Smooth muscle cell (in vitro differentiated cells): ENCODE data around the gene RUNX1. TPM values are rescaled to one million over a fixed set of nuclear protein-coding genes. Genes with fewer than 3 reads are reported as not detected.
A peak's percentile ranks its signal among the peaks of the same experiment; 100 is the strongest.

Experiments
- DNase-seq: peaks from one replicate; lab custom pipeline; 2025; ENCODE audit not compliant: unreplicated experiment; lab: John Stamatoyannopoulos, UW
- H2AFZ ChIP-seq: fragments of 200-600 bp; sonication (generic); 2 replicates; pipeline ENCODE4 v1.6.0; 2016; ENCODE audit warnings: antibody characterized with exemption, low read depth, mild to moderate bottlenecking
- H3F3A ChIP-seq: fragments of 200-600 bp; sonication (generic); 2 replicates; pipeline ENCODE4 v1.6.0; 2017; ENCODE audit warnings: antibody characterized with exemption, low read depth
- H3K27ac ChIP-seq: fragments of 200-600 bp; sonication (generic); 2 replicates; pipeline ENCODE4 v1.5.1; 2016; ENCODE audit warnings: low read depth, mild to moderate bottlenecking
- H3K27me3 ChIP-seq: fragments of 200-600 bp; sonication (generic); 2 replicates; pipeline ENCODE4 v1.6.1; 2016; ENCODE audit warnings: low read depth, mild to moderate bottlenecking
- H3K36me3 ChIP-seq: fragments of 200-600 bp; sonication (generic); 2 replicates; pipeline ENCODE4 v1.5.1; 2016; ENCODE audit warnings: low read depth
- H3K4me1 ChIP-seq: fragments of 200-600 bp; sonication (generic); 2 replicates; pipeline ENCODE4 v1.5.1; 2016; ENCODE audit warnings: low read depth
- H3K4me2 ChIP-seq: fragments of 200-600 bp; sonication (generic); 2 replicates; pipeline ENCODE4 v1.6.0; 2016; ENCODE audit warnings: mild to moderate bottlenecking
- H3K4me3 ChIP-seq: fragments of 200-600 bp; sonication (generic); 2 replicates; pipeline ENCODE4 v1.5.1; 2016; ENCODE audit warnings: mild to moderate bottlenecking
- H3K79me2 ChIP-seq: fragments of 200-600 bp; sonication (generic); 2 replicates; pipeline ENCODE4 v1.6.0; 2016; ENCODE audit warnings: low read depth, mild to moderate bottlenecking
- H3K9ac ChIP-seq: fragments of 200-600 bp; sonication (generic); 2 replicates; pipeline ENCODE4 v1.6.0; 2016; ENCODE audit warnings: low read depth
- H3K9me3 ChIP-seq: fragments of 200-600 bp; sonication (generic); replicated peaks from 2 replicates; pipeline ENCODE4 v1.5.1; 2016; ENCODE audit warnings: low read depth
- H4K20me1 ChIP-seq: fragments of 200-600 bp; sonication (generic); 2 replicates; pipeline ENCODE4 v1.6.0; 2016; ENCODE audit warnings: low read depth
- CTCF ChIP-seq: fragments of 200-600 bp; sonication (generic); IDR thresholded peaks from 2 replicates; pipeline ENCODE4 v1.5.1; 2017; ENCODE audit warnings: borderline replicate concordance, mild to moderate bottlenecking, antibody characterized with exemption; ENCODE audit not compliant: insufficient read depth, poor library complexity, severe bottlenecking
- WGBS: methylation state at CpG from one replicate; pipeline ENCODE4 v1.1.7; 2016; ENCODE audit warnings: low lambda C conversion rate; 5-methylcytosine and 5-hydroxymethylcytosine counted together
- polyA plus RNA-seq: library from polyadenylated mRNA; unstranded; fragments of >200 nt; fragmentation: Nextera tagmentation; extraction: Ambion mirVana; gene quantifications from 2 replicates; pipeline ENCODE4 v1.2.1, GENCODE V29; 2016
- total RNA-seq: library from RNA; depleted of rRNA; stranded (reverse); fragments of >200 nt; gene quantifications from 2 replicates; pipeline ENCODE4 v1.2.3, GENCODE V29; 2014

RUNX1 gene
- total and polyA plus RNA-seq, 2 experiments from 2014 or later: 33.4 to 97.6 TPM

GRCh38 chr21:35002879-35003722, 46.0 kb downstream of the RUNX1 start:
- peaks cover 17% of the 10 kb centered on the region for H3F3A ChIP-seq
- 59% methylated on average over 5 of the region's 5 CpGs for WGBS
- peak overlapping the region; percentile 86 for H3K27ac ChIP-seq
- H3K4me3 ChIP-seq: no peak overlapping the region
- no peak for DNase-seq
- H3K9ac ChIP-seq: peak overlapping the region; percentile 64
- H4K20me1 ChIP-seq: peaks cover 66% of the 10 kb centered on the region
- peak overlapping the region; percentile 32 for H3K4me2 ChIP-seq
- no peaks in the 10 kb centered on the region for H3K36me3 ChIP-seq
- H3K27me3 ChIP-seq: no peaks in the 10 kb centered on the region
- no peak overlapping the region for H2AFZ ChIP-seq
- H3K9me3 ChIP-seq: no peaks in the 10 kb centered on the region
- H3K4me1 ChIP-seq: no peaks in the 10 kb centered on the region
- TF ChIP-seq CTCF: no peak
- H3K79me2 ChIP-seq: peaks cover 27% of the 10 kb centered on the region

GRCh38 chr21:34999397-34999941, 49.6 kb downstream of the RUNX1 start:
- Histone ChIP-seq H3K36me3 (no peaks in the 10 kb centered on the region), H3K4me2 (peak overlapping the region; percentile 47), H3K9me3 (no peaks in the 10 kb centered on the region), H3K9ac (no peak overlapping the region), H3F3A (peaks cover 20% of the 10 kb centered on the region), H3K79me2 (peaks cover 33% of the 10 kb centered on the region), H3K4me1 (peaks cover 15% of the 10 kb centered on the region), H4K20me1 (peaks cover 38% of the 10 kb centered on the region), H3K27me3 (no peaks in the 10 kb centered on the region), H3K27ac (peak overlapping the region; percentile 61), H2AFZ (no peak overlapping the region), H3K4me3 (no peak overlapping the region)
- DNase-seq: no peak
- no peak for TF ChIP-seq CTCF
- 42% methylated on average over 10 of the region's 10 CpGs for WGBS

GRCh38 chr21:34998176-34998575, 50.9 kb downstream of the RUNX1 start:
- Histone ChIP-seq H3K9me3 (no peaks in the 10 kb centered on the region), H2AFZ (no peak overlapping the region), H3K79me2 (peaks cover 36% of the 10 kb centered on the region), H3K36me3 (no peaks in the 10 kb centered on the region), H3K4me2 (no peak overlapping the region), H3K27me3 (no peaks in the 10 kb centered on the region), H3K4me3 (no peak overlapping the region), H4K20me1 (peaks cover 29% of the 10 kb centered on the region), H3K9ac (no peak overlapping the region), H3K4me1 (peaks cover 15% of the 10 kb centered on the region), H3K27ac (no peak overlapping the region), H3F3A (peaks cover 17% of the 10 kb centered on the region)
- 90% methylated on average over 5 of the region's 5 CpGs for WGBS
- TF ChIP-seq CTCF: no peak
- DNase-seq: no peak
